ENCODE data around the gene MRGPRD. TPM values are rescaled to one million over a fixed set of nuclear protein-coding genes. Genes with fewer than 3 reads are reported as not detected.

The MRGPRD gene
- total and polyA plus RNA-seq, 4 donors = not detected

GRCh38 chr11:68938088-68938487 is 42.7 kb downstream of the MRGPRD start (continued):
- TF ChIP-seq REST (IDR thresholded peaks at IDR 0.05) (no peak), ATF3 (IDR thresholded peaks at IDR 0.05) (no peak)

GRCh38 chr11:68936676-68937620 is 43.8 kb downstream of the MRGPRD start:
- WGBS = 96% methylated on average over 29 of the region's 29 CpGs
- no peaks in the 10 kb centered on the region for H3K9me3 ChIP-seq (ENCODE audit: control insufficient read depth in 4 of 4, low read length in 3 of 4)
- H3K4me3 ChIP-seq (ENCODE audit: low read depth in 1 of 3, low read length in 3 of 3) = no peak overlapping the region
- peaks cover 25 to 70% (median 27%) of the 10 kb centered on the region in 4 donors for H3K36me3 ChIP-seq (ENCODE audit: control insufficient read depth in 4 of 4, insufficient read depth in 3 of 4, low read depth in 1 of 4, low read length in 3 of 4)
- H3K27me3 ChIP-seq (ENCODE audit: control insufficient read depth in 4 of 4, insufficient read depth in 4 of 4, low read length in 3 of 4) = no peaks in the 10 kb centered on the region
- no peaks in the 10 kb centered on the region for H3K4me1 ChIP-seq (ENCODE audit: control insufficient read depth in 4 of 4, insufficient read depth in 4 of 4, low read length in 3 of 4)
- no peak overlapping the region for H3K27ac ChIP-seq (ENCODE audit: low read depth in 1 of 2, low read length in 2 of 2)
- H3K9ac ChIP-seq (ENCODE audit: low read depth in 1 of 2, low read length in 2 of 2) = no peak overlapping the region
- no peak for DNase-seq (ENCODE audit: low spot score)
- TF ChIP-seq RXRA (IDR thresholded peaks at IDR 0.05) (no peak), ZBTB33 (IDR thresholded peaks at IDR 0.05) (no peak), SP1 (IDR thresholded peaks at IDR 0.05) (no peak), FOXA1 (IDR thresholded peaks at IDR 0.05) (no peak)

GRCh38 chr11:68936358-68936636 is 44.5 kb downstream of the MRGPRD start:
- peaks cover 25 to 72% (median 27%) of the 10 kb centered on the region in 4 donors for H3K36me3 ChIP-seq (ENCODE audit: control insufficient read depth in 4 of 4, insufficient read depth in 3 of 4, low read depth in 1 of 4, low read length in 3 of 4)
- H3K27me3 ChIP-seq (ENCODE audit: control insufficient read depth in 4 of 4, insufficient read depth in 4 of 4, low read length in 3 of 4) = no peaks in the 10 kb centered on the region
- no peak overlapping the region for H3K4me3 ChIP-seq (ENCODE audit: low read depth in 1 of 3, low read length in 3 of 3)
- no peak for DNase-seq (ENCODE audit: low spot score)
- no peaks in the 10 kb centered on the region for H3K9me3 ChIP-seq (ENCODE audit: control insufficient read depth in 4 of 4, low read length in 3 of 4)
- H3K27ac ChIP-seq (ENCODE audit: low read depth in 1 of 2, low read length in 2 of 2) = no peak overlapping the region
- WGBS = 97% methylated on average over 10 of the region's 10 CpGs
- no peaks in the 10 kb centered on the region for H3K4me1 ChIP-seq (ENCODE audit: control insufficient read depth in 4 of 4, insufficient read depth in 4 of 4, low read length in 3 of 4)
- no peak overlapping the region for H3K9ac ChIP-seq (ENCODE audit: low read depth in 1 of 2, low read length in 2 of 2)
- TF ChIP-seq FOXA1 (IDR thresholded peaks at IDR 0.05) (no peak), JUND (IDR thresholded peaks at IDR 0.05) (no peak), MAX (IDR thresholded peaks at IDR 0.05) (no peak), ZBTB33 (IDR thresholded peaks at IDR 0.05) (no peak), TAF1 (conservative IDR thresholded peaks at IDR 0.05) (no peak), CTCF (IDR thresholded peaks at IDR 0.05; ENCODE audit: low read depth, low read length, missing input control) (no peak), YY1 (IDR thresholded peaks at IDR 0.05) (no peak), HNF4G (IDR thresholded peaks at IDR 0.05) (no peak), HNF4A (conservative IDR thresholded peaks at IDR 0.05) (no peak), EGR1 (IDR thresholded peaks at IDR 0.05; ENCODE audit: low read depth in 2 of 2) (no peak), FOXA2 (IDR thresholded peaks at IDR 0.05) (no peak), NR2F2 (IDR thresholded peaks at IDR 0.05) (no peak), RXRA (IDR thresholded peaks at IDR 0.05) (no peak), REST (IDR thresholded peaks at IDR 0.05) (no peak)
